ENCODE results near the gene SRBD1.

GRCh38 chr2:45626387-45627221, 15.5 kb upstream of the SRBD1 start:
- TF ChIP-seq CTCF (conservative IDR thresholded peaks at IDR 0.05 in 1 of 2, IDR thresholded peaks at IDR 0.05 in 1 of 2; ENCODE audit: low read depth in 1 of 2, low read length in 2 of 2) (no peak), EZH2 (IDR thresholded peaks at IDR 0.05; ENCODE audit: low read length, missing control alignments) (no peak)

All from fibroblast of lung (primary cell).